Activated T-helper 17 cell treated with anti-CD3 and anti-CD28 coated beads, Interleukin-2, amount 50 U/mL, for 72 hours (primary cell): ENCODE data around the gene ISYNA1. TPM values are rescaled to one million over a fixed set of nuclear protein-coding genes. Genes with fewer than 3 reads are reported as not detected.

Experiments used
- ATAC-seq: fragments of 150-1000 bp; cut with Tn5 transposase; replicated peaks from 2 replicates; pipeline ENCODE4 v1.10.0; 2021; ENCODE audit warnings: mild to moderate bottlenecking, moderate library complexity
- H3K27ac Mint-ChIP-seq: one replicate; pipeline ENCODE4 v1.8.0; 2022; ENCODE audit warnings: mixed read lengths
- H3K27me3 Mint-ChIP-seq: one replicate; pipeline ENCODE4 v1.8.0; 2022; ENCODE audit warnings: mixed read lengths
- H3K36me3 Mint-ChIP-seq: one replicate; pipeline ENCODE4 v1.8.0; 2022; ENCODE audit warnings: low read depth, mild to moderate bottlenecking, mixed read lengths
- H3K4me1 Mint-ChIP-seq: one replicate; pipeline ENCODE4 v1.8.0; 2022; ENCODE audit warnings: mixed read lengths
- H3K4me3 Mint-ChIP-seq: one replicate; pipeline ENCODE4 v1.8.0; 2022; ENCODE audit warnings: mild to moderate bottlenecking, mixed read lengths
- H3K9me3 Mint-ChIP-seq: one replicate; pipeline ENCODE4 v1.8.0; 2022; ENCODE audit warnings: mixed read lengths
- total RNA-seq, 2 donors: library from RNA; stranded (reverse); gene quantifications; one replicate each; pipeline ENCODE4 v1.2.3, GENCODE V29; 2022

ISYNA1 gene
- total RNA-seq, 2 donors from 2014 or later: 15.9 to 22.0 TPM

GRCh38 chr19:18474366-18474887, 36.5 kb upstream of the ISYNA1 start:
- no peaks in the 10 kb centered on the region for H3K9me3 Mint-ChIP-seq
- no peaks in the 10 kb centered on the region for H3K27me3 Mint-ChIP-seq
- peak overlapping the region; percentile 56 for H3K4me3 Mint-ChIP-seq
- peak overlapping the region; percentile 91 for H3K27ac Mint-ChIP-seq
- peaks cover 38% of the 10 kb centered on the region for H3K4me1 Mint-ChIP-seq
- no peak for ATAC-seq
- H3K36me3 Mint-ChIP-seq: peaks cover 41% of the 10 kb centered on the region

DNA sequence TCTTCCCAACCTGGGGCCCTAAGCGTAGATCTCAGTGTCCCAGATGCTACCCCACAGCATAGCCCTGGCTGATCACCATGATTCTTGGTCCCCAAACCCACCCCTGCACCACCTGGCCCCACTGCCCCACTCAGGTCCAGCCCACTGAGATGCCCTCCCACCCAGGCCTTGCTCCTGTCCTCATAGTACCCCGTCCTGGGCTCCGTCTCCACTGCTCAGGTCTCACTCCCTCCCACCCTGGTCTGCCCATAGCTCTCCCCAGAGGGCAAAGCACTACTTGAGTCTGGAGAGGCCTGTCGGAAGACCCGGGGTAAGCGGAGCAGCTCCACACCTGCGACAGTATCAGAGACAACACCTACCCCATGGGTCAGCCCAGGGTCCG, 35.8 kb upstream of the ISYNA1 start:
- no peaks in the 10 kb centered on the region for H3K27me3 Mint-ChIP-seq
- no peaks in the 10 kb centered on the region for H3K9me3 Mint-ChIP-seq
- ATAC-seq: no peak
- peak overlapping the region; percentile 91 for H3K27ac Mint-ChIP-seq
- no peak overlapping the region for H3K4me3 Mint-ChIP-seq
- peaks cover 35% of the 10 kb centered on the region for H3K36me3 Mint-ChIP-seq
- peaks cover 32% of the 10 kb centered on the region for H3K4me1 Mint-ChIP-seq

DNA sequence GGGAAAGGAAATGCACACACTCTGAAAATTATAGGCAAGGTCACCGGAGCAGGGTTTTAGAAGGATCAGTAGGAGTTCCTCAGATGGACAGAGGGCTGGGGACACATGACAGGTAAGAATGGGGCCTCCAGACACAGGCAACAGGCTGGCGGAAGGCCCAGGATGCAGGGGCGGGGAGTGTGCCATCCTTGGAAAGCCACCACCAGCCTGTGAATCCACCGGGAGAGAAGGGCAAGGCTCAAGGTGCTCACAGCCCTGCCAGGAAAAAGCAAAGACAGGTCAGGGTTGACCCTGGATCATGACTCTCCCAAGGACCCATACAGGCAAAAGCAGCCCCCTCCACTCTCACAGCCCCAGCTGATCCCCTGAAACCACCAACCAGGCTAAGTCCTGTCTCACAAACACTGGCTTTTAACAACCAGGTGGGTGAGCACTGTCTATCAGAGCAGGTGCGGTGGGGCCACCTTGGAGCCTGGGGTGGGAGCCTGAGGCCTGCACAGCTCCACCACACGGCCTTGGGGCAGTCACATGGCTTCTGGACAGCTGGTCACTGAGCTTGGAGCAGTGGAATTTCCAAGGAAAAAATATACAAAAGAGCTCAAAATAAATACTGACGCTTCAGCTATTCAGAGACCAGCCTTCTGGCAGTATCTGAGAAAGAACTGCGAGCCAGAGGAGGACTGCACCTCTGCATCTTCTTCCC, 35.2 kb upstream of the ISYNA1 start:
- ATAC-seq: no peak
- H3K27ac Mint-ChIP-seq: peak overlapping the region; percentile 91
- peaks cover 32% of the 10 kb centered on the region for H3K4me1 Mint-ChIP-seq
- no peak overlapping the region for H3K4me3 Mint-ChIP-seq
- H3K36me3 Mint-ChIP-seq: peaks cover 35% of the 10 kb centered on the region
- H3K9me3 Mint-ChIP-seq: no peaks in the 10 kb centered on the region
- H3K27me3 Mint-ChIP-seq: no peaks in the 10 kb centered on the region

DNA sequence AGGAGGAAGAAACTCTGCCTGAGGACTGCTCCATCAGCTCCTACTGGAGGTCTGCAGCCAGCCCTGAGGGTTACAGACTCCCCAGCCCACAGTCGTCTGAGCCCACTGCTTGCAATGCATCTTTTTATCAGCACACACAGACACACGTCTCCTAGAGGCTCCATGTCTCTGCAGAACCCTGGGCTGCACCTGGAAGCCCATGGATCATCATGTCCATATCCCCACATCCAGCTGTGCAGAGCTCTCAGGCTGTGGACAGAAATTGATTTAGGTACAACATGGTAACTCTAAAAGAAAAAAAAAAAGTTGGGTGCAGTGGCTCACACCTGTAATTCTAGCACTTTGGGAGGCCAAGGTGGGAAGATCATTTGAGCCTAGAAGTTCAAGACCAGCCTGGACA, 32.9 kb upstream of the ISYNA1 start:
- H3K4me3 Mint-ChIP-seq: no peak overlapping the region
- no peaks in the 10 kb centered on the region for H3K9me3 Mint-ChIP-seq
- H3K27ac Mint-ChIP-seq: peak overlapping the region; percentile 65
- peaks cover 35% of the 10 kb centered on the region for H3K36me3 Mint-ChIP-seq
- no peak for ATAC-seq
- peaks cover 19% of the 10 kb centered on the region for H3K4me1 Mint-ChIP-seq
- H3K27me3 Mint-ChIP-seq: no peaks in the 10 kb centered on the region

- Mint-ChIP-seq H3K27ac (peak overlapping the region; percentile 78), H3K9me3 (no peaks in the 10 kb centered on the region), H3K27me3 (no peaks in the 10 kb centered on the region), H3K4me1 (peaks cover 14% of the 10 kb centered on the region), H3K4me3 (no peak overlapping the region), H3K36me3 (peaks cover 50% of the 10 kb centered on the region)
- peak; percentile 69 for ATAC-seq
Observed at GRCh38 chr19:18469069-18469846, 31.3 kb upstream of the ISYNA1 start.

DNA sequence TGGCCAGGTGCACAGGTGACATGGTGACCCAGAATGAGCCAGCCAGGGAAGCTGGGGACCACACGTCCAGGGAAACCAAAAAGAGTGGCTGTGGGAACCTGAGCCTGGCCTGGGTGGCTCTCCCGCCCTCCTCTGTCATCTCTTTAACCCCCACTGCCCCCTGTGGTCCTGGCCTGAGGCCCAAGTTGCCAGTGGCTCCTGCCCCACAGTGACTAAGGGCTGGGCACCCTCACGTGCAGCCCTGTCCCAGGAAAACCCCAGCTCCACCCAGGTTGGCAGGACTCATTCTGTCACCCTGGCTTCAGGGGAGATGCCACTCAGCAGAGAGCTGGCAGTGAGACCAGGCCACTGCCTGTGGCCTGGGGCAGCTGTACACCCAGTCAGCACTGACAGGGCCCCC, 30.6 kb upstream of the ISYNA1 start:
- Mint-ChIP-seq H3K4me1 (peaks cover 14% of the 10 kb centered on the region), H3K9me3 (no peaks in the 10 kb centered on the region), H3K27ac (peak overlapping the region; percentile 78), H3K27me3 (no peaks in the 10 kb centered on the region), H3K36me3 (peaks cover 53% of the 10 kb centered on the region), H3K4me3 (no peak overlapping the region)
- ATAC-seq: peak; percentile 15

GRCh38 chr19:18467978-18468377, 30.0 kb upstream of the ISYNA1 start:
- H3K9me3 Mint-ChIP-seq: no peaks in the 10 kb centered on the region

DNA sequence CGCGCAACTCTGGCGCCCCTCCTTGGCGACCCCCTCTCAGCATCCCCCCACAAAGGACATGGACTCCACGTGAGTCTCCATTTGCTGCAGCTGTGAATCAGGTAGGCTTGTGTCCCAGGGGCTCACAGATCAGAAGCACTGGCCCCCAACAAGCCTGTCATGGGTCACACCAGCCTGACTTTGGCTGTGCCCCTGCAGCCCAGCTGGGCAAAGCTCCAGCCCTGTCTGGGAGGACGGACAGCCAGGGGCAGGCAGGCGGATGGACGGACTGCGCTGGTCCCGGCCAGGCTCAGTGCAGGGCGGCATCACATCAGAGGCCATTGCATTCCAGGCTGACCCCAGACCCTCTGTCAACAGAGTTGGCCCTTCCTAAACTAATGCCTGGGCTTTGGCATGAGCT, 28.4 kb upstream of the ISYNA1 start:
- ATAC-seq: no peak
- no peaks in the 10 kb centered on the region for H3K9me3 Mint-ChIP-seq
- no peak overlapping the region for H3K4me3 Mint-ChIP-seq
- H3K36me3 Mint-ChIP-seq: peaks cover 53% of the 10 kb centered on the region
- H3K4me1 Mint-ChIP-seq: peaks cover 19% of the 10 kb centered on the region
- H3K27ac Mint-ChIP-seq: no peak overlapping the region
- no peaks in the 10 kb centered on the region for H3K27me3 Mint-ChIP-seq

More at GRCh38 chr19:18467978-18468377, 30.0 kb upstream of the ISYNA1 start:
- no peak for ATAC-seq
- H3K27ac Mint-ChIP-seq: peak overlapping the region; percentile 78
- no peak overlapping the region for H3K4me3 Mint-ChIP-seq
- no peaks in the 10 kb centered on the region for H3K27me3 Mint-ChIP-seq
- H3K4me1 Mint-ChIP-seq: peaks cover 14% of the 10 kb centered on the region
- H3K36me3 Mint-ChIP-seq: peaks cover 57% of the 10 kb centered on the region

DNA sequence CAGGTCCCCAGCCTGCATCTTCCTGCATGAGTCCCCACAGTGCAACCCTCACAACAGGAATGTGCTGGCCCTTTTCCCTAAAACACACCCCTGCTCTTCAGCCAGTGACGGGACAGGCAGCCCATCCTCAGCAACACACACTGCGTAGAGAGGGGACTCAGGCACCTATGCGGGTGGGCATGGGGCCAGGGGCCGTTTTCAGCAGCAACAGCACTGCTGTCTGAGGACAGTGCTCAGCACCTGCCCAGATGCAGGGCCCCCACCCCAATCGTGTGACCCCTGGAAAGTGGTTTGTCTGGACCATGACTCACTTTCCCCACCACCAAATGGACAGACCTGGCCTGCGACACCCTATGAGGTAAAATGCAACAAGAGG, 28.0 kb upstream of the ISYNA1 start:
- no peak overlapping the region for H3K27ac Mint-ChIP-seq
- no peaks in the 10 kb centered on the region for H3K27me3 Mint-ChIP-seq
- no peaks in the 10 kb centered on the region for H3K9me3 Mint-ChIP-seq
- H3K4me1 Mint-ChIP-seq: peaks cover 19% of the 10 kb centered on the region
- peaks cover 52% of the 10 kb centered on the region for H3K36me3 Mint-ChIP-seq
- no peak for ATAC-seq
- no peak overlapping the region for H3K4me3 Mint-ChIP-seq

- Mint-ChIP-seq H3K27me3 (no peaks in the 10 kb centered on the region), H3K9me3 (no peaks in the 10 kb centered on the region), H3K36me3 (peaks cover 47% of the 10 kb centered on the region), H3K4me3 (no peak overlapping the region), H3K4me1 (peaks cover 19% of the 10 kb centered on the region), H3K27ac (peak overlapping the region; percentile 54)
- no peak for ATAC-seq
Observed at GRCh38 chr19:18465214-18465963, 27.5 kb upstream of the ISYNA1 start.

- Mint-ChIP-seq H3K27me3 (no peaks in the 10 kb centered on the region), H3K36me3 (peaks cover 39% of the 10 kb centered on the region), H3K9me3 (no peaks in the 10 kb centered on the region), H3K27ac (peak overlapping the region; percentile 17), H3K4me3 (no peak overlapping the region), H3K4me1 (peaks cover 19% of the 10 kb centered on the region)
- ATAC-seq: no peak
Observed at GRCh38 chr19:18464646-18465045, 26.7 kb upstream of the ISYNA1 start.

DNA sequence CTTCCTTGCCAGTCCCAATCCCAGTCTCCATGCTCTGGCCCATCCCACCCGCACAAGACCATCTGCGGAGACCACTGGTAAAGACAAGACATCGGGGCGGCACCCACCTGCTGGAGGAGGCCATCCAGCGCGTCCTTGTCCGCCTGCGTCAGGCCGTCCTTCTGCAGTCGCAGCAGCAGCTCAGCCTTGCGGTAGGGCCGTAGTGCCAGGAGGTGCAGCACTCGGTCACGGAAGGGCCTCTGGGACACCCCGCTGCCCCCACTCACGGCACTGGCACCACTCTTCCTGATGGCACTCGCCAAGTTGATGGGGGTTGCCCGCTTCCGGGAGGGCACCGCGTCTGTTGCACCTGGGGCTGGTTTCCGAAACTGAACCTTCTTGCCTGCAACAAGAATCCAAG, 23.5 kb upstream of the ISYNA1 start:
- ATAC-seq: no peak
- H3K27ac Mint-ChIP-seq: no peak overlapping the region
- H3K36me3 Mint-ChIP-seq: peaks cover 69% of the 10 kb centered on the region
- no peaks in the 10 kb centered on the region for H3K27me3 Mint-ChIP-seq
- H3K4me1 Mint-ChIP-seq: peaks cover 11% of the 10 kb centered on the region
- no peak overlapping the region for H3K4me3 Mint-ChIP-seq
- H3K9me3 Mint-ChIP-seq: no peaks in the 10 kb centered on the region

- peaks cover 74% of the 10 kb centered on the region for H3K36me3 Mint-ChIP-seq
- H3K27ac Mint-ChIP-seq: no peak overlapping the region
- no peak for ATAC-seq
- H3K4me3 Mint-ChIP-seq: no peak overlapping the region
- H3K27me3 Mint-ChIP-seq: no peaks in the 10 kb centered on the region
- H3K4me1 Mint-ChIP-seq: peaks cover 11% of the 10 kb centered on the region
- no peaks in the 10 kb centered on the region for H3K9me3 Mint-ChIP-seq
Observed at GRCh38 chr19:18460900-18461299, 23.0 kb upstream of the ISYNA1 start.

GRCh38 chr19:18457483-18458331, 19.8 kb upstream of the ISYNA1 start:
- Mint-ChIP-seq H3K9me3 (no peaks in the 10 kb centered on the region), H3K27me3 (no peaks in the 10 kb centered on the region), H3K36me3 (peaks cover 74% of the 10 kb centered on the region), H3K4me3 (no peak overlapping the region), H3K4me1 (peaks cover 5% of the 10 kb centered on the region), H3K27ac (no peak overlapping the region)
- no peak for ATAC-seq
